ENCODE results near the gene IPP.

Gene IPP

DNA sequence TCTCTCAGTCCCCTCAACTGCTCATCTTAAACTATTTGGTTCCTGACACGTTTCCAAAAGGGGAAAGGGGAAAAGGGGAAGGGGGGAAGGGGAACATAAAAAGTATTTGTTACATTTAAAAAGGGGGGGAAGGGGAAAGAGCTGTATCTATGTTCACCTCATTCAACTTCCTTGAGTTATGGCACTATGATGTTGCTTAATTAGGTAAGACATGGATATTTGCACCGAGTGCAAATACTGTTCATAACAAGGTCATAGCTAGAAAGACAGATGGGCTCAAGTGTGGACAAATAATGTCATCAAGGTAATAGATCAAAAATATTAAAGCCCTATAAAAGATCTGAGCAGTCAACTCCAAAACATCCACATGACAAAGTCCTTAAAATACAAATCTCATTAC is 90.1 kb downstream of the IPP start:
- Histone ChIP-seq H3K27me3 (ENCODE audit: control insufficient read depth, insufficient read depth, low read length) (no peaks in the 10 kb centered on the region), H3K27ac (ENCODE audit: low read depth, low read length) (no peak overlapping the region), H3K9me3 (ENCODE audit: control insufficient read depth, insufficient read depth, low read depth, low read length) (no peaks in the 10 kb centered on the region), H3K4me1 (ENCODE audit: control insufficient read depth, insufficient read depth, low read length) (no peaks in the 10 kb centered on the region), H3K4me3 (ENCODE audit: low read depth, low read length) (no peak overlapping the region), H3K36me3 (ENCODE audit: control insufficient read depth, insufficient read depth, low read length) (peaks cover 58% of the 10 kb centered on the region), H3K9ac (ENCODE audit: low read length) (no peak overlapping the region)

GRCh38 chr1:45659222-45659621 is 91.2 kb downstream of the IPP start:
- Histone ChIP-seq H3K9ac (ENCODE audit: low read length) (no peak overlapping the region), H3K4me1 (ENCODE audit: control insufficient read depth, insufficient read depth, low read length) (no peaks in the 10 kb centered on the region), H3K4me3 (ENCODE audit: low read depth, low read length) (no peak overlapping the region), H3K27me3 (ENCODE audit: control insufficient read depth, insufficient read depth, low read length) (no peaks in the 10 kb centered on the region), H3K36me3 (ENCODE audit: control insufficient read depth, insufficient read depth, low read length) (peaks cover 69% of the 10 kb centered on the region), H3K9me3 (ENCODE audit: control insufficient read depth, insufficient read depth, low read depth, low read length) (no peaks in the 10 kb centered on the region), H3K27ac (ENCODE audit: low read depth, low read length) (no peak overlapping the region)

DNA sequence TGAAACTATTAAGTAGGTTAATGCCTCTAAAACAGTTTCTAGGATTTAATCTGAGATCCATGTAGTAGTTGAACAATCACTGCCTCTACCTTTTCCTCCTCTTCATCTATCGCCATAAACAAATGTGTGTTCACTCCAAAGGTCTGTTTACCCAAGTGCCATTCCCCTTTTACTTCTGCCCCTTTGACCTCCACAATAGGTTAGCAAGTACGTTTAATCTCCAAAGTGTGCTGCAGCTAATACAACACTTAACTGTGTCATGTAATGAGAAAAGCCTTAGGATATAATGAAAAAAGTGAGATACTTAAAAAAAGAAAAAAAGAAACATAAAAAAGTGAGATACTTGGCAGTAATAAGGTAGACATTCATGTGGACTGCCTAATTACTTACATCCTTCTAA is 92.3 kb downstream of the IPP start:
- Histone ChIP-seq H3K9ac (ENCODE audit: low read length) (no peak overlapping the region), H3K36me3 (ENCODE audit: control insufficient read depth, insufficient read depth, low read length) (peaks cover 80% of the 10 kb centered on the region), H3K4me1 (ENCODE audit: control insufficient read depth, insufficient read depth, low read length) (no peaks in the 10 kb centered on the region), H3K9me3 (ENCODE audit: control insufficient read depth, insufficient read depth, low read depth, low read length) (no peaks in the 10 kb centered on the region), H3K27ac (ENCODE audit: low read depth, low read length) (no peak overlapping the region), H3K4me3 (ENCODE audit: low read depth, low read length) (no peak overlapping the region), H3K27me3 (ENCODE audit: control insufficient read depth, insufficient read depth, low read length) (no peaks in the 10 kb centered on the region)

DNA sequence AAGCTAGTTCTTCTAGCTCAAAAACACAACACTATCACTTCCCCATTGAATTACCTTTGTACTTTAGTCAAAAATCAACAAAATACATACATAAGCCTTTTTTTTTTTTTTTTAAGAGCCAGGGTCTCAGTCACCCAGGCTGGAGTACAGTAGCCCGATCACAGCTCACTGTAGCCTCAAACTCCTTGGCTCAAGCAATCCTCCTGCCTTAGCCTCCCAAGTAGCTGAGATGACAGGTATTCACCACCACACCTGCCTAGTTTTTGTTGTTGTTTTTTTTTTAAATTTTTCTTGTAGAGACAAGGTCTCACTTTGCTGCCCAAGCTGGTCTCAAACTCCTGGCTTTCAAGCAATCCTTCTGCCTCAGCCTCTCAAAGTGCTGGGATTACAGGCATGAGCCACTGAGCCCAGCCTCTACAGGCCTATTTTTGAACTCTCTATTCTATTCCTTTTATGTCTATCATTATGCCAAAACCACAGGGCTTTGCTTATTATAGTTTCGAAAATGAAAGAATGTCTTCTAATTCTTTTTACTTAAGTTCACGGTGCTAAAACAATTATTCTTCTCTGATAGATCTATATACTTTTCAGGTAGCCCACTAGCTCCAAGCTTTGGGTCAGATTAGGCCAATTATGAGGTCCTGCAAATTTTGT is 93.8 kb downstream of the IPP start:
- Histone ChIP-seq H3K4me1 (ENCODE audit: control insufficient read depth, insufficient read depth, low read length) (no peaks in the 10 kb centered on the region), H3K9me3 (ENCODE audit: control insufficient read depth, insufficient read depth, low read depth, low read length) (no peaks in the 10 kb centered on the region), H3K4me3 (ENCODE audit: low read depth, low read length) (no peak overlapping the region), H3K36me3 (ENCODE audit: control insufficient read depth, insufficient read depth, low read length) (peaks cover 95% of the 10 kb centered on the region), H3K9ac (ENCODE audit: low read length) (no peak overlapping the region), H3K27ac (ENCODE audit: low read depth, low read length) (no peak overlapping the region), H3K27me3 (ENCODE audit: control insufficient read depth, insufficient read depth, low read length) (no peaks in the 10 kb centered on the region)

- H3K9ac ChIP-seq (ENCODE audit: low read length) = no peak overlapping the region
- no peaks in the 10 kb centered on the region for H3K27me3 ChIP-seq (ENCODE audit: control insufficient read depth, insufficient read depth, low read length)
- no peak overlapping the region for H3K4me3 ChIP-seq (ENCODE audit: low read depth, low read length)
- H3K9me3 ChIP-seq (ENCODE audit: control insufficient read depth, insufficient read depth, low read depth, low read length) = no peaks in the 10 kb centered on the region
- H3K36me3 ChIP-seq (ENCODE audit: control insufficient read depth, insufficient read depth, low read length) = peaks cover 100% of the 10 kb centered on the region
- H3K27ac ChIP-seq (ENCODE audit: low read depth, low read length) = no peak overlapping the region
- H3K4me1 ChIP-seq (ENCODE audit: control insufficient read depth, insufficient read depth, low read length) = no peaks in the 10 kb centered on the region
These were observed 95.7 kb downstream of the IPP start for GRCh38 chr1:45654540-45655280.
